Skin epidermis (tissue), 12 donors: Measurements from ENCODE around the gene GUCD1.

ENCODE experiments used
- H3K27ac ChIP-seq, 21 experiments: fragments of 200-600 bp; sonication (generic) in 11 of 21; one replicate each; pipeline ENCODE4 v1.5.0; 2020; ENCODE audit warnings: mild to moderate bottlenecking in 3 of 21, inconsistent platforms in 2 of 21, moderate library complexity in 2 of 21
- H3K4me3 ChIP-seq, 7 experiments: fragments of 200-600 bp; sonication (generic) in 2 of 7; one replicate each; pipeline ENCODE4 v1.5.0; 2020; ENCODE audit warnings: inconsistent platforms in 2 of 7, mild to moderate bottlenecking in 2 of 7, moderate library complexity in 1 of 7

Gene GUCD1

DNA sequence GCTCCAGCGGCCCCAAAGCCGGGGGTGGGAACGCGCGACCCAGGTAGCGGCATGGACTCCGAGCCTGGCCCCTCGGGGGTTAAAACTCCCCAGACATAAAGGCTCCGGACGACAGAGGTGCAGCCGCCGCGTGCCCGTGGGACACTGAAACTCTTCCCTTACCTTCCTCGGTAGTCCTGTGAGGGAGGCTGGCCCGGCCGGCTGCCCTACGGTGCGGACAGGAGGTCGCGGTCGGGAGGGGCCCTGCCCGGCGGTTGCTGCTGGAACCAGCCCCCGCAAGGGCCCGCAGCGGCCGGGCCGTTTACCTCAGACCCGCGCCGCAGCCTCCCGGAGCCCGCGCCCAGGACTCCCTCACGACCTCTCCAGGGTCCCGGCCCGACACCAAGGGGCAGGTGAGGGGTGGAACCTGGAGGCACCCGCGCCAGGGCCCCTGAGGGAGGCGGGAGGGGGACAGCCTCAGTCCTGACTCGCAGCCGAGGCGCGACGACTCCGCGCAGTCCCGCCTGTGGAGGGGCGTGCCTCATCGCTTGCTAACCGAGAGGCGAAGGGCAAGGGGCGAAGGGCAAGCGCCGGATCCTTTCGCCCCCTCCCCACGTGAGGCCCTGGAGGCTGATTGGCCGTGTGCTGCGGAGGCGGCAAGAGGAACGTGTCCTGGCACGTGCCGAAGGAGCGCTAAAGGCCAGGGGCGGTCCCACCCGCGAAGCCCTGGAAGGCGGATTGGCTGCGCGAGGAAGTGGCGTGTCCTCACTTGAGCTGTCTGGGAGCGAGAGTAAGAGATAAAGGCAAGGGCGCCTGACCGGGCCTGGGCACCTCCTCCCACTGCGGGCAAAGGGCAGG is 60.2 kb downstream of the GUCD1 start, which contains the start of gene UPB1:
Gene UPB1 (plus strand): TSS at position 805 of the 837 bp plus-strand sequence. CDS start 72 bp downstream, outside the sequence.
- H3K4me3 ChIP-seq = peak within 1 kb of the TSS in 1 of 7 experiments; percentile 35
- H3K27ac ChIP-seq = no peak within 1 kb of the TSS

DNA sequence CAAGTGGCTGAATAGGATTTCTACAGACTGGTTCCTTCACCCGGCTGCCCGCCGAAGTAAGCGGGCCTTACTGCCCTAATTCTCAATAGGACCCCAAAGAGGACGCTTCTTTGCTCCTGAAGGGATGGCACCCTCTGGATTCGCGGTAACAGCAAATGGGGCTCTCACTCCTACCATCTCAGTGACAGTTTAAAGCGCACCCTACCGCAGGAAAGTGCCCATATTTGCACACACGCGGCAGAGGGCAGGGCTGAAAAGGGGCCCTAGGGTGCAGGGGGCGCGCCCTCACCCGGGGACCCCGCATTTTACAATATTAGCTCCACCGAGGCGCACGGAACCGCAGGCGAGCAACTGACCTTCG is 60.8 kb downstream of the GUCD1 start:
- H3K27ac ChIP-seq = no peak overlapping the region
- peak overlapping the region in 1 of 7 experiments; percentile 35 for H3K4me3 ChIP-seq

DNA sequence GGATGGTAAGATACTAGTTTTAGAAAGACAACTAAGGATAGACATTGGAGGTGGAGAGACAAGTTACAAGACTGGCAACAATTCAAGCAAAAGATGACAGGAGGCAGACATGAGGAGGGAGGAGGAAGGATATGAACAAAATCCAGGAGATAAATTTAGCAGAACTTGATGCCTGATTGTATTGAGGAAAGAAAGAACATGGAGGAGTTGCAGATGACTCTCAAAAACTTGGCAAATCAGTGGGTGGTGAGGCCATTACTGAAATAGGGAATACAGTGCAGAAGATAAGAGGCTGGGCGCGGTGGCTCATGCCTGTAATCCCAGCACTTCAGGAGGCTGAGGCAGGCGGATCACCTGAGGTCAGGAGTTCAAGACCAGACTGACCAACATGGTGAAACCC is 62.5 kb downstream of the GUCD1 start:
- Histone ChIP-seq H3K27ac (no peak overlapping the region), H3K4me3 (no peak overlapping the region)
